Activated CD8-positive, alpha-beta memory T cell treated with anti-CD3 and anti-CD28 coated beads, Interleukin-2, amount 10 ng/mL, durations not matched to agents 7 days and 5 days (primary cell): ENCODE data around the gene CEP97. TPM values are rescaled to one million over a fixed set of nuclear protein-coding genes. Genes with fewer than 3 reads are reported as not detected.
"Not testable (repeated sequence)": the region's sequence is repeated elsewhere in the genome, so short reads cannot be mapped to it uniquely, and the experiment has no call there.

Experiments
- ATAC-seq: fragments of 150-1000 bp; cut with Tn5 transposase; one replicate; pipeline ENCODE4 v1.10.0; 2021; ENCODE audit warnings: moderate library complexity
- CTCF ChIA-PET: fragments of 350-600 bp; sonication (Branson Sonifier 250); formaldehyde crosslinking; loops from one replicate; lab custom pipeline; 2021; ENCODE audit warnings: antibody characterized with exemption; lab: Charles Lee
- DNase-seq: peaks from one replicate; pipeline ENCODE4 v3.0.0-alpha.2; 2020
- H3K27ac Mint-ChIP-seq: one replicate; pipeline ENCODE4 v1.8.0; 2021; ENCODE audit warnings: mild to moderate bottlenecking, mixed read lengths
- H3K27me3 Mint-ChIP-seq: one replicate; pipeline ENCODE4 v1.8.0; 2021; ENCODE audit warnings: mixed read lengths
- H3K36me3 Mint-ChIP-seq: one replicate; pipeline ENCODE4 v1.8.0; 2021; ENCODE audit warnings: mild to moderate bottlenecking, mixed read lengths
- H3K4me1 Mint-ChIP-seq: one replicate; pipeline ENCODE4 v1.8.0; 2021; ENCODE audit warnings: mixed read lengths
- H3K4me3 Mint-ChIP-seq: one replicate; pipeline ENCODE4 v1.8.0; 2021; ENCODE audit warnings: mild to moderate bottlenecking, moderate library complexity, mixed read lengths
- H3K9me3 Mint-ChIP-seq: one replicate; pipeline ENCODE4 v1.8.0; 2022; ENCODE audit warnings: low read depth, mixed read lengths
- total RNA-seq, 2 experiments: library from RNA; stranded (reverse); gene quantifications; one replicate each; pipeline ENCODE4 v1.2.3, GENCODE V29; 2021

CEP97 gene
- total RNA-seq, 2 experiments from 2014 or later: 22.5 TPM

- no peaks in the 10 kb centered on the region for H3K36me3 Mint-ChIP-seq
- CTCF ChIA-PET: no interaction called here
Measured at GRCh38 chr3:101719604-101720185, 4.7 kb upstream of the CEP97 start.

DNA sequence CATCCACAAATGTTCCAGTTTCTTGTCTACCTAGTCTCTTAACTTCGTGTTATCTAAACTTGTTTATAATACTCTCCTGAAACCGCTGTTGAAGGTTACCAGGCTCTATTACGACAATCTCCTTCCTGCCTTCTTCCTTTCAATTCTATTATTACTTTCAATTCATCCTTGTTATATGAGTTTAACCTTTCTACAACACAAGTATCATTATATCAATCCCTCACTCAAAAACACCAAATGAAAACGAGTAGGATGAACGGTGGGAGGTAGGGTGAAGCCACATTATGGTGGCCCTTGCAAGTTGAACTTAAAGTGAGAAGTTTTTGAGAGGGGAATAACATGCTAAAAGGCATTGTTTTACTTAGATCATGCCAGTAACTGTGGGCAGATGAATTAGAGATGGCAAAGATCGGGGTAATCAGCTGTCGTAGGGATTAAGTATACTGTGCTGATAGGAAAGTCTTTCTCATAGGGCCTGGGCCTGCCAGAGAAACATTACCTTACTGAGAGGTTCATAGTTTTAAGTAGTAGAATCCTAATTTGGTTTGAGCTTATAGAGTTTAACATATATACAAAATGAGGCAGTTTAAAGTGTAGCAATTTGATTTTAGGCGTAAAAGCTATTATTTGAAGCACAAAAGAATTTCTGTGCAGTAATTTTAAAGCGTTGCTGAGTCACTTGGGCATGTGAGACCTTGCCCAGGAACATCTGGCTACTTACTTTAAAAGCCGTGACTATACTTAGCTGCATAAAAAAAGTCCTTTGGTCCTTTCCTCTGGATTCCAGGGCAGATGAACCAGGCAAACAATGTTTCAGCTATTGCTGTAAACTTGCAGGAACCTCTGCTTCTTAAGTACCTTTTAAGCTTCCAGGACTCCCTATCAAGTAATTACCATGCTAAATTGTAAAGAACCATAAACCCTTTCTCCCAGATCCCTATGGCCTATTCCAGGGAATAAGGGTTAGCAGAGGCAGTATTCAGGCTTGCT is 3.3 kb upstream of the CEP97 start:
- DNase-seq: no peak

More at GRCh38 chr3:101719604-101720185, 4.7 kb upstream of the CEP97 start:
- H3K4me3 Mint-ChIP-seq: no peak overlapping the region
- DNase-seq (no peak), ATAC-seq (no peak)
- no peaks in the 10 kb centered on the region for H3K27me3 Mint-ChIP-seq
- peaks cover 27% of the 10 kb centered on the region for H3K4me1 Mint-ChIP-seq
- no peaks in the 10 kb centered on the region for H3K9me3 Mint-ChIP-seq
- H3K27ac Mint-ChIP-seq: no peak overlapping the region

DNA sequence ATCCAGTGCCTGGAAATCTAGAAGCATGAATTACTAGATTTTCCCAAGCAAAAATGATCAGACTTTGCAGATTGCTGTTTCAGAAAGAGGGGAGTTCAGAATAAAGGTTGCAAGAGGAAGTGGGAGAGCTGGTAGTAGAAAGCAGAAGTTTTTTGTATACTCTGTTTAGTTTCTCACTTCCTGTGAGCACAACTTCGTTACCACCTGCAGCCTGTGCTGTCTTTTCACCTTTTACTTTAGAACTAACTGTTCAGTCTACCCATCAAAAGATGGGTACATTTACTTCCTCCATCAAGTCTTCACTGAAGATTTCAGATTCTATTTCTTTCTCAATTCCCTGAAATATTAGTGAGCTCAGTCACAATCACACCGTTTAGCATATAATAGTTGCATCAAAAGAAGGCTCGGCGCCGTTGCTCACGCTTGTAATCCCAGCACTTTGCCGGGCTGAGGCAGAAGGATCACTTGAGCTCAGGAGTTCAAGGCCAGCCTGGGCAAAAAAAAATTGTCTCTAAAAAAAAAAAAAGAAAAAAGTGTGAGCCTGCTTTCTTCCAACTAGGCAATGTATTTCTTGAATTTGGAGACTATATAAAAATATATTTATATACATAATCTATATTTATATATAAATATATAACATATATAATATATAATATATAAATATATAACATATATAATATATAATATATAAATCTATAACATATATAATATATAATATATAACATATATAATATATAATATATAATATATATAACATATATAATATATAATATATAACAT is 1.8 kb upstream of the CEP97 start:
- Mint-ChIP-seq H3K4me1 (peaks cover 41% of the 10 kb centered on the region), H3K27ac (peak overlapping the region; percentile 91), H3K27me3 (no peaks in the 10 kb centered on the region), H3K4me3 (peak overlapping the region; percentile 69), H3K36me3 (peaks cover 5% of the 10 kb centered on the region), H3K9me3 (no peaks in the 10 kb centered on the region)
- DNase-seq (peak; percentile 46), ATAC-seq (no peak)
- CTCF ChIA-PET: interaction anchor here (1.1 to 1.6 kb wide), 3 partner anchors 22 to 56 kb away, joined by 3 to 4 read pairs (median 3); partner anchors contain the start of gene NXPE3

More for the DNA sequence above, 3.3 kb upstream of the CEP97 start:
- H3K4me1 Mint-ChIP-seq: peaks cover 31% of the 10 kb centered on the region
- H3K36me3 Mint-ChIP-seq: no peaks in the 10 kb centered on the region
- CTCF ChIA-PET: interaction anchor here (1.1 to 1.6 kb wide), 3 partner anchors 23 to 148 kb away, joined by 3 read pairs; partner anchors contain the start of genes NXPE3 and PCNP
- H3K4me3 Mint-ChIP-seq: peak overlapping the region; percentile 37
- ATAC-seq: no peak
- peak overlapping the region; percentile 91 for H3K27ac Mint-ChIP-seq
- no peaks in the 10 kb centered on the region for H3K9me3 Mint-ChIP-seq
- no peaks in the 10 kb centered on the region for H3K27me3 Mint-ChIP-seq

DNA sequence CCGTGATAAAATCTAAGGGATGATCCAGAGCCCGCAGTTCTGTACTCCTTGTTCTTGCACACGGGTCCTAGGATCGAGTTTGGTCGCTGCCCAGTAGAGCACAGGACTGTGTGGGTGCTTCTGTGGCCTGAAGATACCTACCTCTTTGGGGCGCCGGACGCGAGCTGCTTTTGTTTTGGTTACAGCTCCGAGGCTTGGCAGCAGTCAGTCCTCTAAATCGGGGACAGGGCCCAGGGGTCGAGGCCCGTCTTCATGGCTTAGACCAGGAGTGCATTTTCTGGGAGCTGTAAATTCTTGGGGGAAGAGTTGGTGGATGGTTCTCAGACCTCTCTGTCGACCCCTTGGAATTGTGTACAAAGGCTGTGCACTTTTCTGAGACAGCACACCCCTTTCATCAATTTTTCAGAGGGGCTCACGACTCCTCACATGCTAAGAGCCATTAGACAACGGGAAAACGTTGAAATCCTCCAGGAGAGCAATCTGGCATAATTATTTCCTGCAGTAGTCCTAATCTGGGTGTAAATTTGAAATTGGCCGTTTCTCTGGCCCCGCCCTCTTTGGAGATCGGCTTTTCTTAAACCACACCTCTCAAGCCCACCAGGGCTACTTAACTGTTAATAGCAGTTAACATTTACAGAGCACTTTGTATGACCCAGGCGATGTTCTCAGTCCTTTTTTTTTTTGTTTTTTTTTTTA is 928 bp downstream of the CEP97 start:
- Mint-ChIP-seq H3K36me3 (peaks cover 24% of the 10 kb centered on the region), H3K27me3 (no peaks in the 10 kb centered on the region), H3K4me3 (peak overlapping the region; percentile 92), H3K4me1 (peaks cover 41% of the 10 kb centered on the region), H3K27ac (peak overlapping the region; percentile 95), H3K9me3 (no peaks in the 10 kb centered on the region)
- ATAC-seq: peak; percentile 35
- CTCF ChIA-PET: interaction anchor here (1.1 to 2.3 kb wide), 6 partner anchors 29 to 151 kb away, joined by 3 to 13 read pairs (median 6); partner anchors contain the start of genes NXPE3, PCNP and RPL24
- DNase-seq: peak; percentile 66

- H3K9me3 Mint-ChIP-seq: no peaks in the 10 kb centered on the region
- no peak for ATAC-seq
- H3K4me3 Mint-ChIP-seq: peak overlapping the region; percentile 92
- DNase-seq: no peak
- peak overlapping the region; percentile 95 for H3K27ac Mint-ChIP-seq
- peaks cover 29% of the 10 kb centered on the region for H3K36me3 Mint-ChIP-seq
- no peaks in the 10 kb centered on the region for H3K27me3 Mint-ChIP-seq
- H3K4me1 Mint-ChIP-seq: peaks cover 38% of the 10 kb centered on the region
- CTCF ChIA-PET: interaction anchor here (1.1 to 2.3 kb wide), 3 partner anchors 40 to 152 kb away, joined by 3 to 13 read pairs (median 4); partner anchors contain the start of genes NXPE3, PCNP and RPL24
Measured at GRCh38 chr3:101725890-101726275, 1.5 kb downstream of the CEP97 start.

DNA sequence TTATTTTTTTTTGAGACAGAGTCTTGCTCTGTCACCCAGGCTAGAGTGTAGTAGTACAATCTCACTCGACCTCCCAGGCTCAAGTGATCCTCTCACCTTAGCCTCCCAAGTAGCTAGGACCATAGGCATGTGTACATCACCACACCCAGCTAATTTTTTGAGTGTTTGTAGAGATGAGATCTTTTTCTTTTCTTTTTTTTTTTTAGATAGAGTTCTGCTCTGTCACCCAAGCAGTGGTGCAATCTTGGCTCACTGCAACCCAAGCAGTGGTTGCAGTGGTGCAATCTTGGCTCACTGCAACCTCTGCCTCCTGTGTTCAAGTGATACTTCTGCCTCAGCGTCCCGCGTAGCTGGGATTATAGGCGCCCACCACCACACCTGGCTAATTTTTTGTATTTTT is 5.2 kb downstream of the CEP97 start:
- Mint-ChIP-seq H3K36me3 (peaks cover 54% of the 10 kb centered on the region), H3K4me1 (peaks cover 20% of the 10 kb centered on the region), H3K27me3 (no peaks in the 10 kb centered on the region), H3K4me3 (no peak overlapping the region), H3K9me3 (no peaks in the 10 kb centered on the region), H3K27ac (no peak overlapping the region)
- CTCF ChIA-PET: no interaction called here
- DNase-seq (no peak), ATAC-seq (no peak)

DNA sequence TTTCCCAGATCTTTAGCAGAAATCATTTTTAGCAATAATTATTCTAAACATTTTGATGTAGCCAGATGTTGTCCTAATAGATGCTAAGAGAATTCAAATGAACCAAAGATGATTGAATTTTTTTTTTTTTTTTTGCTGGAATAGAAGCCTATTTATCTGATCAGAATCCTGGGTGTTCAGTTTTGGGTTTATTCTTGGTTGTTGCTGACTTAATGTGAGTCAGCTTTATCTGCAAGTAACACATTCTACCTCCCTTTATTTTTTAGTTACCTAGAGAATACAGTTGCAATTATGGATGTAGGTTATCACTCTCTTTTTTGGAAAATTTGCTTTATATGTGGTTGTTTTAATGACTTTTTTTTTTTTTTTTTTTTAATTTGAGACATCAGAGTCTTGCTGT is 6.4 kb downstream of the CEP97 start:
- H3K4me1 Mint-ChIP-seq: peaks cover 19% of the 10 kb centered on the region
- CTCF ChIA-PET: no interaction called here
- ATAC-seq (no peak), DNase-seq (no peak)
- no peaks in the 10 kb centered on the region for H3K27me3 Mint-ChIP-seq
- no peak overlapping the region for H3K4me3 Mint-ChIP-seq
- no peaks in the 10 kb centered on the region for H3K9me3 Mint-ChIP-seq
- H3K36me3 Mint-ChIP-seq: peaks cover 65% of the 10 kb centered on the region
- no peak overlapping the region for H3K27ac Mint-ChIP-seq

DNA sequence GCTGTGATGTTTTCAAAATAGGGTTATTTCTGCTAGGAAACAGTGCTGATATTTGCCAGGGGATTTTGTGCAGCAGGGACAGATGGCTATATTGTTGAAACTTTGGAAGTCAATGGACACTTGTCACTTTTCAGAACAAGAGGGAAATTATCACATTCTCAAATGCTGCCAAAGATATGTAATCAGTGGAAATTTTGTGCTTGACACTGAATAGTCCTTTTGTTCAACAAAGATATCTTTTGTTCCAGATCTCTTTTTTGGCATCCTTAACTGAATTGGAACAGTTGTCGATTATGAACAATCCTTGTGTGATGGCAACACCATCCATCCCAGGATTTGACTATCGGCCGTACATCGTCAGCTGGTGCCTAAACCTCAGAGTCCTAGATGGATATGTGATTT is 7.8 kb downstream of the CEP97 start:
- Mint-ChIP-seq H3K27ac (no peak overlapping the region), H3K9me3 (no peaks in the 10 kb centered on the region), H3K27me3 (no peaks in the 10 kb centered on the region), H3K4me1 (peaks cover 7% of the 10 kb centered on the region), H3K4me3 (no peak overlapping the region), H3K36me3 (peaks cover 77% of the 10 kb centered on the region)
- CTCF ChIA-PET: no interaction called here
- DNase-seq (no peak), ATAC-seq (no peak)

- no peak overlapping the region for H3K27ac Mint-ChIP-seq
- CTCF ChIA-PET: no interaction called here
- H3K4me1 Mint-ChIP-seq: peaks cover 4% of the 10 kb centered on the region
- peaks cover 3% of the 10 kb centered on the region for H3K9me3 Mint-ChIP-seq
- H3K36me3 Mint-ChIP-seq: peaks cover 74% of the 10 kb centered on the region
- H3K27me3 Mint-ChIP-seq: no peaks in the 10 kb centered on the region
- ATAC-seq (no peak), DNase-seq (no peak)
- H3K4me3 Mint-ChIP-seq: no peak overlapping the region
Measured at GRCh38 chr3:101735833-101736232, 11.4 kb downstream of the CEP97 start.

GRCh38 chr3:101741914-101742313 is 17.5 kb downstream of the CEP97 start:
- H3K4me1 Mint-ChIP-seq, H3K27ac Mint-ChIP-seq, H3K27me3 Mint-ChIP-seq, H3K4me3 Mint-ChIP-seq, ATAC-seq, DNase-seq, H3K9me3 Mint-ChIP-seq: not testable (repeated sequence)
- H3K36me3 Mint-ChIP-seq: peaks cover 52% of the 10 kb centered on the region
- CTCF ChIA-PET: interaction anchor here (0.6 kb wide), 1 partner anchor 21 kb away, joined by 3 read pairs; no protein-coding TSS in a partner anchor

DNA sequence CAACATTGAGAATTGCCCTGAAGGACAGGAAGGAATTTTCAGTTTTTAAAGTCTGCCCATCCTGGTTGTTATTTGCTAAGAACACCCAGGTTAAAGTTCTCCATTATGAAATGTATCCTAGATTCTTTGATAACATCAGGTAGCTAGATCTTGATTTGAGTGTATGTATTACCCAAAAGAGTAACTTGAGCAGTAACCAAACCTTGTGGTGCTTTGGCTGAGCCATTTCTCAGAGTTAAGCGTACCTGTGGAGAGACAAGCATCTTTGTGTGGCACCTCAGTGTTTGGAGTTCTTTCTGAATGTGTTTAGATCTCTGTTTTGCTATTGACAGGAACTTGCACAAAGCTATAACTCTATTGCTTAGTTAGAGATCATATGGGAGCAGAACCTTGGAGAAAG is 20.4 kb downstream of the CEP97 start:
- Mint-ChIP-seq H3K4me1 (peaks cover 2% of the 10 kb centered on the region), H3K36me3 (peaks cover 37% of the 10 kb centered on the region), H3K27ac (no peak overlapping the region), H3K4me3 (no peak overlapping the region), H3K27me3 (no peaks in the 10 kb centered on the region), H3K9me3 (peaks cover 2% of the 10 kb centered on the region)
- DNase-seq: no peak
- no peak for ATAC-seq
- CTCF ChIA-PET: interaction anchor here (1.0 to 1.3 kb wide), 2 partner anchors 21 to 23 kb away, joined by 3 read pairs; no protein-coding TSS in a partner anchor

DNA sequence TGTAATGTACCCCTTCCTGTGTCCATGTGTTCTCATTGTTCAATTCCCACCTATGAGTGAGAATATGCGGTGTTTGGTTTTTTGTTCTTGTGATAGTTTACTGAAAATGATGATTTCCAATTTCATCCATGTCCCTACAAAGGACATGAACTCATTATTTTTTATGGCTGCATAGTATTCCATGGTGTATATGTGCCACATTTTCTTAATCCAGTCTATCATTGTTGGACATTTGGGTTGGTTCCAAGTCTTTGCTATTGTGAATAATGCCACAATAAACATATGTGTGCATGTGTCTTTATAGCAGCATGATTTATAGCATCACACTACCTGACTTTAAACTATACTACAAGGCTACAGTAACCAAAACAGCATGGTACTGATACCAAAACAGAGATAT is 21.5 kb downstream of the CEP97 start:
- H3K4me3 Mint-ChIP-seq, DNase-seq, ATAC-seq, H3K4me1 Mint-ChIP-seq, CTCF ChIA-PET, H3K27me3 Mint-ChIP-seq, H3K27ac Mint-ChIP-seq, H3K9me3 Mint-ChIP-seq: not testable (repeated sequence)
- peaks cover 34% of the 10 kb centered on the region for H3K36me3 Mint-ChIP-seq
